DMS 273 treated with DMSO at 0.1 percent for 48 hours (cell line): Measurements from ENCODE around the gene CYP4F2.
"Not testable (repeated sequence)": the region's sequence is repeated elsewhere in the genome, so short reads cannot be mapped to it uniquely, and the experiment has no call there.

ENCODE experiments used
- DNase-seq: peaks from one replicate; lab custom pipeline; 2025; lab: John Stamatoyannopoulos, UW

CYP4F2 gene

GRCh38 chr19:15897738-15898276, at the start of gene CYP4F2:
CYP4F2 (minus strand) TSS chr19:15898074; CDS start chr19:15897611, 463 bp downstream.
- no peak for DNase-seq

- no peak for DNase-seq
These were observed 47.4 kb upstream of the CYP4F2 start for GRCh38 chr19:15945301-15945700.

- no peak for DNase-seq
These were observed 46.5 kb upstream of the CYP4F2 start for GRCh38 chr19:15944401-15944800.

- DNase-seq: no peak
These were observed 39.9 kb upstream of the CYP4F2 start for GRCh38 chr19:15937771-15938170.

GRCh38 chr19:15936950-15937349, 39.1 kb upstream of the CYP4F2 start:
- no peak for DNase-seq

GRCh38 chr19:15936173-15936572, 38.3 kb upstream of the CYP4F2 start:
- DNase-seq: no peak

GRCh38 chr19:15935167-15935702, 37.4 kb upstream of the CYP4F2 start:
- no peak for DNase-seq

GRCh38 chr19:15934332-15935078, 36.6 kb upstream of the CYP4F2 start, which contains the start of gene CYP4F11:
CYP4F11 (minus strand) TSS chr19:15934529; CDS start chr19:15934408, 121 bp downstream.
- DNase-seq: no peak

GRCh38 chr19:15933761-15934331, 36.0 kb upstream of the CYP4F2 start:
- not testable (repeated sequence) for DNase-seq

GRCh38 chr19:15928321-15928720, 30.4 kb upstream of the CYP4F2 start:
- no peak for DNase-seq

GRCh38 chr19:15926484-15926883, 28.6 kb upstream of the CYP4F2 start:
- no peak for DNase-seq

- DNase-seq: no peak
These were observed 25.8 kb upstream of the CYP4F2 start for GRCh38 chr19:15923702-15924101.

GRCh38 chr19:15922021-15922420, 24.1 kb upstream of the CYP4F2 start:
- no peak for DNase-seq

- no peak for DNase-seq
These were observed 21.4 kb upstream of the CYP4F2 start for GRCh38 chr19:15919243-15919642.

GRCh38 chr19:15915109-15915508, 17.2 kb upstream of the CYP4F2 start:
- no peak for DNase-seq

- no peak for DNase-seq
These were observed 16.0 kb upstream of the CYP4F2 start for GRCh38 chr19:15913830-15914229.

- DNase-seq: no peak
These were observed 15.5 kb upstream of the CYP4F2 start for GRCh38 chr19:15913384-15913783.

- no peak for DNase-seq
These were observed 13.8 kb upstream of the CYP4F2 start for GRCh38 chr19:15911599-15912235.

GRCh38 chr19:15905026-15905425, 7.2 kb upstream of the CYP4F2 start:
- DNase-seq: no peak

GRCh38 chr19:15902898-15903297, 5.0 kb upstream of the CYP4F2 start:
- DNase-seq: not testable (repeated sequence)

GRCh38 chr19:15902254-15902653, 4.4 kb upstream of the CYP4F2 start:
- DNase-seq: no peak

- DNase-seq: no peak
These were observed 2.6 kb upstream of the CYP4F2 start for GRCh38 chr19:15900504-15900903.

- DNase-seq: not testable (repeated sequence)
These were observed 2.2 kb upstream of the CYP4F2 start for GRCh38 chr19:15900032-15900431.
